Activated CD4-positive, alpha-beta memory T cell treated with anti-CD3 and anti-CD28 coated beads, Interleukin-2, amount 10 ng/mL, durations not matched to agents 7 days and 5 days (primary cell): ENCODE data around the gene KCTD19. TPM values are rescaled to one million over a fixed set of nuclear protein-coding genes. Genes with fewer than 3 reads are reported as not detected.

Source experiments
- CTCF ChIA-PET: fragments of 350-600 bp; sonication (Branson Sonifier 250); formaldehyde crosslinking; loops from one replicate; lab custom pipeline; 2021; ENCODE audit warnings: antibody characterized with exemption, inconsistent platforms; lab: Charles Lee
- POLR2A ChIA-PET: fragments of 350-600 bp; sonication (Branson Sonifier 250); formaldehyde crosslinking; loops from one replicate; lab custom pipeline; 2021; ENCODE audit warnings: antibody characterized with exemption; lab: Charles Lee
- DNase-seq: peaks from one replicate; pipeline ENCODE4 v3.0.0-alpha.2; 2020
- H3K27ac Mint-ChIP-seq: one replicate; pipeline ENCODE4 v1.8.0; 2021; ENCODE audit warnings: mild to moderate bottlenecking, mixed read lengths
- H3K27me3 Mint-ChIP-seq: one replicate; pipeline ENCODE4 v1.8.0; 2021; ENCODE audit warnings: mixed read lengths
- H3K36me3 Mint-ChIP-seq: one replicate; pipeline ENCODE4 v1.8.0; 2021; ENCODE audit warnings: low read depth, mixed read lengths
- H3K4me1 Mint-ChIP-seq: one replicate; pipeline ENCODE4 v1.8.0; 2021; ENCODE audit warnings: mixed read lengths
- H3K4me3 Mint-ChIP-seq: one replicate; pipeline ENCODE4 v1.8.0; 2021; ENCODE audit warnings: mild to moderate bottlenecking, mixed read lengths
- H3K9me3 Mint-ChIP-seq: one replicate; pipeline ENCODE4 v1.8.0; 2021; ENCODE audit warnings: mixed read lengths
- total RNA-seq, 2 experiments: library from RNA; stranded (reverse); gene quantifications; one replicate each; pipeline ENCODE4 v1.2.3, GENCODE V29; 2021

KCTD19 gene
- total RNA-seq, 2 experiments from 2014 or later = 0.20 to 0.48 TPM

DNA sequence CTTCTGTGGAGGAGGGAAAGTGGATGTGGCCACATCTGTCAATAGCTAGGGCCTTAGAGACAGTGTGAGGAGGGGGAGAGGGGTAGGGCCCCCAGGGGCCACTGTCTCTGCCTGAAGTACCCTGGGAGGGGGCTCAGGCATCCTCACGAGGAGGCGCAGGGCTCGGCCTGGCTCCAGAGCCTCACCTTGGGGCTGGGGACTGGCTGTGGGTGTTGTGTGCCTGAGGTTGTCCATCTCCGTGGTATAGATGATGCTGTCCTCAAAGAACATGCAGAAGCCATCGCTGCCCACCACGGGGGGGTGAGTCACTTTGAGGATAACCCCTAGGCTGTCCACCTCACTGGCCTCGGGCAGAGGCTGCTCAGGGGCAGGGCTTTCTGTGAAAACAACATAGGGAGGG is 35.1 kb downstream of the KCTD19 start:
- Mint-ChIP-seq H3K27me3 (peaks cover 3% of the 10 kb centered on the region), H3K4me1 (peaks cover 16% of the 10 kb centered on the region), H3K9me3 (no peaks in the 10 kb centered on the region), H3K27ac (no peak overlapping the region), H3K4me3 (no peak overlapping the region), H3K36me3 (no peaks in the 10 kb centered on the region)
- POLR2A ChIA-PET = no interaction called here
- CTCF ChIA-PET = no interaction called here
- DNase-seq = no peak

DNA sequence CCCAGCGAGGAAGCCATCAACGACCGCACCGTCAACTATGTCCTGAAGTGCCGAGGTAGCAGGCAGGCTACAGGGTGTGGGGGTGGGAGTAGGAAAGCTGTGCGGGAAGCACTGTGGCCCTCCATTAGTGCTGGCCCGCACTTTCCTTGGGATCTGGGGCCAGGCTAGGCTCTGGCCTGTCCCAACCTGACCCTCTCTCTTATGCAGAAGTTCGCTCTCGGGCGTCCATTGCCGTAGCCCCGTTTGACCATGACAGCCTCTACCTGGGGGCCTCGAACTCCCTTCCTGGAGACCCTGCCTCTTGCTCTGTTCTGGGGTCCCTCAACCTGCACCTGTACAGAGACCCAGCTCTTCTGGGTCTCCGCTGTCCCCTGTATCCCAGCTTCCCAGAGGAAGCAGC is 38.6 kb downstream of the KCTD19 start:
- Mint-ChIP-seq H3K4me1 (peaks cover 16% of the 10 kb centered on the region), H3K27me3 (no peaks in the 10 kb centered on the region), H3K36me3 (no peaks in the 10 kb centered on the region), H3K9me3 (no peaks in the 10 kb centered on the region), H3K4me3 (no peak overlapping the region), H3K27ac (no peak overlapping the region)
- POLR2A ChIA-PET = interaction anchor here (1.8 kb wide), 1 partner anchor 9 kb away, joined by 9 read pairs; the partner anchor contains the start of gene PLEKHG4
- CTCF ChIA-PET = no interaction called here
- no peak for DNase-seq

DNA sequence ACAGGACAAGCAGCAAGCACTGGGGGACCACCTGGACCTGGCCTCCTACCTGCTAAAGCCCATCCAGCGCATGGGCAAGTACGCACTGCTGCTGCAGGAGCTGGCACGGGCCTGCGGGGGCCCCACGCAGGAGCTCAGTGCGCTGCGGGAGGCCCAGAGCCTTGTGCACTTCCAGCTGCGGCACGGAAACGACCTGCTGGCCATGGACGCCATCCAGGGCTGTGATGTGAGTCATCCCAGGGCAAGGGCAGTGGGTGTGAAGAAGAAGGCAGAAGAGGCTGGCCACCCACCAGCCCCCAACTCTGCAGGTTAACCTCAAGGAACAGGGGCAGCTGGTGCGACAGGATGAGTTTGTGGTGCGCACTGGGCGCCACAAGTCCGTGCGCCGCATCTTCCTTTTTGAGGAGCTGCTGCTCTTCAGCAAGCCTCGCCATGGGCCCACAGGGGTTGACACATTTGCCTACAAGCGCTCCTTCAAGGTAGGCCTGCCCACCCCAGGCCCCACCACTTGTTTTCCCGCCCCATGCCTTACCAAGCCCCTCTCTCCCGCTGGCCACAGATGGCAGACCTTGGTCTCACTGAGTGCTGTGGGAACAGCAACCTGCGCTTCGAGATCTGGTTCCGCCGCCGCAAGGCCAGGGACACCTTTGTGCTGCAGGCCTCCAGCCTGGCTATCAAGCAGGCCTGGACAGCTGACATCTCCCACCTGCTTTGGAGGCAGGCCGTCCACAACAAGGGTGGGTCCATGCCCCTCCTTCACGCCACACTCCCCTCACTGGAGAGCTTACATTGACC is 39.9 kb downstream of the KCTD19 start:
- Mint-ChIP-seq H3K4me1 (peaks cover 16% of the 10 kb centered on the region), H3K27me3 (no peaks in the 10 kb centered on the region), H3K9me3 (no peaks in the 10 kb centered on the region), H3K4me3 (no peak overlapping the region), H3K27ac (no peak overlapping the region), H3K36me3 (no peaks in the 10 kb centered on the region)
- no peak for DNase-seq
- ChIA-PET CTCF (interaction anchor here (1.0 kb wide), 1 partner anchor 25 kb away, joined by 3 read pairs; no protein-coding TSS in a partner anchor), POLR2A (interaction anchor here (1.3 to 1.5 kb wide), 3 partner anchors 8 to 25 kb away, joined by 3 to 6 read pairs (median 4); partner anchors contain the start of gene PLEKHG4)

DNA sequence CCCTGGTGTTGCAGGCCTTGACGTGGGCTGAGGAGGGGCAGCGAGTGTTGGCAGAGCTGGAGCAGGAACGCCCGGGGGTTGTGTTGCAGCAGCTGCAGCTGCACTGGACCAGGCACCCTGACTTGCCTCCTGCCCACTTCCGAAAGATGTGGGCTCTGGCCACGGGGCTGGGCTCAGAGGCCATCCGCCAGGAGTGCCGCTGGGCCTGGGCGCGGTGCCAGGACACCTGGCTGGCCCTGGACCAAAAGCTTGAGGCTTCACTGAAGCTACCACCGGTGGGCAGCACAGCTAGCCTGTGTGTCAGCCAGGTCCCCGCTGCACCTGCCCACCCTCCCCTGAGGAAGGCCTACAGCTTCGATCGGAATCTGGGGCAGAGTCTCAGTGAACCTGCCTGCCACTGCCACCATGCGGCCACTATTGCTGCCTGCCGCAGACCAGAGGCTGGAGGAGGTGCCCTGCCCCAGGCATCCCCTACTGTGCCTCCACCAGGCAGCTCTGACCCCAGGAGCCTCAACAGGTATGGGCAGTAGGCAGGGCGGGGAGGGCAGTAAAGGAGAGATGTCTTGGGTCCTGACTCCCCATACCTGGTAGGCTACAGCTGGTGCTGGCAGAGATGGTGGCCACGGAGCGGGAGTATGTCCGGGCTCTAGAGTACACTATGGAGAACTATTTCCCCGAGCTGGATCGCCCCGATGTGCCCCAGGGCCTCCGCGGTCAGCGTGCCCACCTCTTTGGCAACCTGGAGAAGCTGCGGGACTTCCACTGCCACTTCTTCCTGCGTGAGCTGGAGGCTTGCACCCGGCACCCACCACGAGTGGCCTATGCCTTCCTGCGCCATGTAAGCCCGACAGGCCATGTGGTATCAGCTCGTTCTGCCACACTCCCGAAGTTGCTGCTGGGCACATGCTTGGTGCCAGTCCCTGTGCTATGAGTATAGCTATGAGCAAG is 41.6 kb downstream of the KCTD19 start:
- POLR2A ChIA-PET = interaction anchor here (1.5 kb wide), 1 partner anchor 26 kb away, joined by 3 read pairs; no protein-coding TSS in a partner anchor
- no peak overlapping the region for H3K4me3 Mint-ChIP-seq
- H3K9me3 Mint-ChIP-seq = no peaks in the 10 kb centered on the region
- DNase-seq = no peak
- CTCF ChIA-PET = interaction anchor here (0.8 to 1.0 kb wide), 2 partner anchors 38 to 143 kb away, joined by 3 read pairs; partner anchors contain the start of gene FHOD1
- H3K27ac Mint-ChIP-seq = no peak overlapping the region
- no peaks in the 10 kb centered on the region for H3K27me3 Mint-ChIP-seq
- peaks cover 9% of the 10 kb centered on the region for H3K4me1 Mint-ChIP-seq
- no peaks in the 10 kb centered on the region for H3K36me3 Mint-ChIP-seq

DNA sequence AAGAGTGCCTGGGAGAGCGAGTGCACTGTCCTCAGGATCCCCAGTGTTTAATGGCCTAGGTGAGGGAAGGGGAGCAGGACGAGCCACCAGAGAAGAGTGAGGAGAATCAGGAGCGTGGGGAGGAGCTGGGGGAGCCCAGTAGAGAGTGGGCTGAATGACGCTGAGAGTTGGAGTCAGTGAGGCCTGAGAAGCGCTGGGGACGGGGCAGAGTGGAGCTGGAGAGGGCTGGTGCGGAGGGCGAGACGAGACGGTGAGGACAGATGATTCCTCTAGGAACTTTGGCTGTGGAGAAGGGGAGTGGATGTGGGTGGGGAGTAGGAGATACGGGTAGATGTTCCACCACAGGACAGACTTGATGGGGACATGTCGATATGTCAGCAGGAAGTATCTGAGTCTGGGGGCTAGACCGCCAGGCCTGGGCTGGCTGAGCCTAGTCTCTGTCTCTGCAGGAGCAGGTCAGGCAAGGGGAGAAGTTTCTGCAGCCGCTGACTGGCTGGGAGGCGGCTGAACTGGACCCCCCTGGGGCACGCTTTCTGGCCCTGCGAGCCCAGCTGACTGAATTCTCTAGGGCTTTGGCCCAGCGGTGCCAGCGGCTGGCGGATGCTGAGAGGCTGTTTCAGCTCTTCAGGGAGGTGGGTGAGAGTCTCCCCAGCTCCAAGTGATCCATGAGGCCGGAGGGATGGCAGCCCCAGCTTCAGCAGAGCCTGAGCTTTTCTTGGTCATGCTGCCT is 42.5 kb downstream of the KCTD19 start:
- no peaks in the 10 kb centered on the region for H3K36me3 Mint-ChIP-seq
- peaks cover 4% of the 10 kb centered on the region for H3K4me1 Mint-ChIP-seq
- H3K9me3 Mint-ChIP-seq = no peaks in the 10 kb centered on the region
- no peaks in the 10 kb centered on the region for H3K27me3 Mint-ChIP-seq
- no peak overlapping the region for H3K4me3 Mint-ChIP-seq
- no peak for DNase-seq
- ChIA-PET CTCF (interaction anchor here (0.6 to 1.0 kb wide), 2 partner anchors 144 to 293 kb away, joined by 3 to 4 read pairs; no protein-coding TSS in a partner anchor), POLR2A (no interaction called here)
- H3K27ac Mint-ChIP-seq = no peak overlapping the region

DNA sequence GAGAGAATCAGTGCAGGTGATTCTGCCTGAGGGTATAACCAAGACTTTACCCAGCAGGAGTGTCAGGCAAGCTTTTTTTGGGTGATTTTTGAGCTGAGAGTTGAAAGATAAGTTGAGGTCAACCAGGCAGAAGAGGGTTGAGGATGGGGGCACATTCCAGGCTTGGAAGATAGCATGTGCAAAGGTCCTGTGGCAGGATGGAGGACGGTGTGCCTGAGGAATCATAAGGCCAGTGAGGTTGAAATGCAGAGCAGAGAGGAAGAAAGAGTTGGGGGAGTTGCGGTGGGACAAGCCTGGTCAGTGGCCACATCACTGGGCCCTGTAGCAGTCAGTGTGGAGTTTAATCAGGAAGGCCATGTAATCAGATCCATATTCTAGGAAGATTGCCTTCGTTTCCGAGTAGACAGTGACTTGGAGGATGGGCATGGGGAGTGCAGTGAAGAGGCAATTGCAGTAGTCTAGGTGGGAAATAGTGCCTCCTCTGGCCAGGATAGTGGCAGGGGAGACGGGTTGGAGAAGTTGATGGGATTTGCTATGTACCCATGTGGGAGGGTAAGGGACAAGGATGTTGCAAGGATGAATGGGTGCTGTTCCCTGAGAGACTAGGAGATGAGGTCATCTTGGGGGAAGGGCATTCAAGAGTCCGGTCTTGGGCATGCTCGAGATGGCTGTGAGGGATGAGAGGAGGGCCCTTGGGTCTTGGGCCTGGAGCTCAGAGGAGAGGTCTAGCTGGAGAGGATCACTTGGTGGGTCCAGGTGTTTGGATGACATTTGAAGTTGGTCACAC is 43.3 kb downstream of the KCTD19 start:
- POLR2A ChIA-PET = no interaction called here
- Mint-ChIP-seq H3K36me3 (no peaks in the 10 kb centered on the region), H3K4me1 (peaks cover 6% of the 10 kb centered on the region), H3K9me3 (no peaks in the 10 kb centered on the region), H3K4me3 (no peak overlapping the region), H3K27me3 (no peaks in the 10 kb centered on the region), H3K27ac (no peak overlapping the region)
- CTCF ChIA-PET = no interaction called here
- DNase-seq = no peak

DNA sequence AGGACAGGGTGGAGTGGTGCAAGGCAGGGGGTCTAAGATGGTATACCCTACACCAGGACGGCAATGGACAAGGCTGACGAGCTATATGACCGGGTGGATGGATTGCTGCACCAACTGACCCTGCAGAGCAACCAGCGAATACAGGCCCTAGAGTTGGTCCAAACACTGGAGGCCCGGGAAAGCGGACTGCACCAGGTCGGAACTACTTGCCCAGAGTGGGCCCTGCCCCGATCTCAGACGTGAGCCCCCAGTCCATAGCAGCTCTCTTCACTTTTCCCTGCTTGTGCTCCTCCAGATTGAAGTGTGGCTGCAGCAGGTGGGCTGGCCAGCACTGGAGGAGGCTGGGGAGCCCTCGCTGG is 44.1 kb downstream of the KCTD19 start:
- H3K27me3 Mint-ChIP-seq = no peaks in the 10 kb centered on the region
- CTCF ChIA-PET = no interaction called here
- H3K9me3 Mint-ChIP-seq = no peaks in the 10 kb centered on the region
- DNase-seq = no peak
- H3K4me3 Mint-ChIP-seq = no peak overlapping the region
- H3K27ac Mint-ChIP-seq = no peak overlapping the region
- H3K36me3 Mint-ChIP-seq = peaks cover 4% of the 10 kb centered on the region
- POLR2A ChIA-PET = interaction anchor here (0.7 kb wide), 1 partner anchor 122 kb away, joined by 3 read pairs; no protein-coding TSS in a partner anchor
- peaks cover 12% of the 10 kb centered on the region for H3K4me1 Mint-ChIP-seq

DNA sequence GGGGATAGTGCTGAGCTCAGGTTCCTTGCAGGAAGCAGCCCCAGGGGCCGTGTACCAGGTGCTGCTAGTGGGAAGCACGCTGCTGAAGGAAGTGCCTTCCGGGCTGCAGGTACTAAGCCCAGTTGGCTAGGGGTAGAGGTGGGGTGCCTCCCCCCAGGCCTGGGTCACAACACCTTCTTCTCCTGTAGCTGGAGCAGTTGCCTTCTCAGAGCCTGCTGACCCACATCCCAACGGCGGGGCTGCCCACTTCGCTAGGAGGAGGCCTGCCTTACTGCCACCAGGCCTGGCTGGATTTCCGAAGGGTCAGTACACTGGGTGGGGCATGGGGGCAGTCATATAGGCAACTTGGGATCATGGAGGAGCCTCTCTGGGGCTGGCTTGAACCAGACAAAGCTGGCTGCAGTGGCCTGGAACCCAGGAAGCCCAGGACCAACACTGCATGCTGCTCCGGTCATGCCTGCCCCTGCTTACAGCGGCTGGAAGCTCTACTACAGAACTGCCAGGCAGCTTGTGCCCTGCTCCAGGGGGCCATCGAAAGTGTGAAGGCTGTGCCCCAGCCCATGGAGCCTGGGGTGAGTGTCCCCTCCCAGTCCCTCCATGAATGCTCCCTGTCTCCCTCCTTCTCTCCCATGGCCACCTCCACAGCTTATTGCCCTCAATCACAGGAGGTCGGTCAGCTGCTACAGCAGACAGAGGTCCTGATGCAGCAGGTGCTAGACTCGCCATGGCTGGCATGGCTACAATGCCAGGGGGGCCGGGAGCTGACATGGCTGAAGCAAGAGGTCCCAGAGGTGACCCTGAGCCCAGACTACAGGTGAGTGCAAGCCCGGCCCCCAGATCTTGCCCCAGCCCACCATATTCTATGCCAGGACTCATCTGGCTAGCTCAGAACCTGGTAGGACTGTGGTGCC is 44.8 kb downstream of the KCTD19 start:
- Mint-ChIP-seq H3K27me3 (no peaks in the 10 kb centered on the region), H3K4me3 (no peak overlapping the region), H3K27ac (no peak overlapping the region), H3K36me3 (peaks cover 6% of the 10 kb centered on the region), H3K4me1 (peaks cover 16% of the 10 kb centered on the region), H3K9me3 (no peaks in the 10 kb centered on the region)
- POLR2A ChIA-PET = interaction anchor here (0.7 to 1.8 kb wide), 3 partner anchors 11 to 121 kb away, joined by 3 to 4 read pairs (median 4); no protein-coding TSS in a partner anchor
- CTCF ChIA-PET = interaction anchor here (0.7 to 1.8 kb wide), 4 partner anchors 44 to 365 kb away, joined by 3 to 9 read pairs (median 4); no protein-coding TSS in a partner anchor
- DNase-seq = no peak

DNA sequence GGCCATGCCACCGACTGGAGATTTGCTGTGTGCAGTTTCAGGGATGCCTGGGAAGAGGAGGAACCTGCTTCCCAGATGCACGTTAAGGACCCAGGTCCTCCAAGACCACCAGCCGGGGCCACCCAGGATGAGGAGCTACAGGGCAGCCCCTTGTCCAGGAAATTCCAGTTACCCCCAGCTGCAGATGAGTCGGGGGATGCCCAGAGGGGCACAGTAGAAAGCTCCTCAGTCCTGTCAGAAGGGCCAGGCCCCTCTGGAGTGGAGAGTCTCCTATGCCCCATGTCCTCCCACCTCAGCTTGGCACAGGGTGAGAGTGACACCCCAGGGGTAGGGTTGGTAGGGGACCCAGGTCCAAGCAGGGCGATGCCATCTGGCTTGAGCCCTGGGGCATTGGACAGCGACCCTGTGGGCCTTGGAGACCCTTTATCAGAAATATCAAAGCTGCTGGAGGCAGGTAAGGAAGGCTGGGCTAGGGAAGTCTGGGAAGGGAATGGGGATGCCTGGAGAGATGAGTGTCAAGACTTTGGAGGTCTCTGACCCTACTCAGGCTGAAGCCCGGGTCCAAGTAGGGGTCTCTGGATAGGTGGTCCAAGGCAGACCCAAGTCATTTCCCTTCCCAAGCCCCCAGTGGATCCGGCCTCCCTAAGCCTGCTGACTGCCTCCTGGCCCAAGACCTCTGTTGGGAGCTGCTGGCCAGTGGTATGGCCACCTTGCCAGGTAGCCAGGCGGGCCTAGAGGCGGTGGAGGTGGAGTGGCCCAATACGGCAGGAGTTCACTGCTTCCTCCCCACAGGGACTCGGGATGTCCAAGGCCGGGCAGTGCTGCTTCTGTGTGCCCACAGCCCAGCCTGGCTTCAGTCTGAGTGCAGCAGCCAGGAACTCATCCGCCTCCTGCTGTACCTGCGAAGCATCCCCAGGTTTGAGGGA is 46.2 kb downstream of the KCTD19 start:
- Mint-ChIP-seq H3K27me3 (no peaks in the 10 kb centered on the region), H3K4me1 (peaks cover 22% of the 10 kb centered on the region), H3K4me3 (peak overlapping the region; percentile 27), H3K27ac (no peak overlapping the region), H3K36me3 (peaks cover 12% of the 10 kb centered on the region), H3K9me3 (no peaks in the 10 kb centered on the region)
- CTCF ChIA-PET = interaction anchor here (0.7 to 1.8 kb wide), 8 partner anchors 13 to 364 kb away, joined by 3 to 9 read pairs (median 3); partner anchors contain the start of genes KCTD19 and LRRC36
- no peak for DNase-seq
- POLR2A ChIA-PET = interaction anchor here (1.3 to 1.8 kb wide), 3 partner anchors 9 to 36 kb away, joined by 4 read pairs; no protein-coding TSS in a partner anchor
